RWPE2 (cell line): ENCODE data around the gene RAB36.
A peak's percentile ranks its signal among the peaks of the same experiment; 100 is the strongest.

Source experiments
- ATAC-seq: fragments of 200-7000 bp; cut with Tn5 transposase; 3 replicates; pipeline ENCODE4 v1.9.1; 2021; ENCODE audit warnings: low read depth
- DNase-seq: peaks from one replicate; pipeline ENCODE4 v3.0.0-alpha.2; 2020; ENCODE audit warnings: low spot score
- H3K27ac ChIP-seq: fragments of 450-650 bp; 2 replicates; pipeline ENCODE4 v1.5.1; 2017; ENCODE audit warnings: mild to moderate bottlenecking; ENCODE audit not compliant: poor library complexity, severe bottlenecking
- H3K27me3 ChIP-seq: fragments of 250-450 bp; sonication (Bioruptor Pico); 2 replicates; pipeline ENCODE4 v1.5.1; 2021; ENCODE audit warnings: mild to moderate bottlenecking, moderate library complexity; ENCODE audit not compliant: insufficient read depth, poor library complexity, severe bottlenecking
- H3K36me3 ChIP-seq: fragments of 250-450 bp; sonication (Bioruptor Pico); 2 replicates; pipeline ENCODE4 v1.5.1; 2020; ENCODE audit warnings: low read depth, mild to moderate bottlenecking, moderate library complexity
- H3K4me1 ChIP-seq: fragments of 250-450 bp; sonication (Bioruptor Pico); 2 replicates; pipeline ENCODE4 v1.5.1; 2021; ENCODE audit warnings: mild to moderate bottlenecking, moderate library complexity; ENCODE audit not compliant: insufficient read depth, poor library complexity, severe bottlenecking
- H3K4me3 ChIP-seq: fragments of 250-450 bp; sonication (Bioruptor Pico); 2 replicates; pipeline ENCODE4 v1.5.1; 2021; ENCODE audit warnings: mild to moderate bottlenecking, moderate library complexity; ENCODE audit not compliant: severe bottlenecking
- H3K9me3 ChIP-seq: fragments of 250-450 bp; sonication (Bioruptor Pico); 2 replicates; pipeline ENCODE4 v1.5.1; 2021; ENCODE audit warnings: mild to moderate bottlenecking, moderate library complexity; ENCODE audit not compliant: severe bottlenecking
- TF ChIP-seq, protein P1 (sequence below): fragments of 450-650 bp; IDR thresholded peaks from one replicate; pipeline ENCODE4 v1.5.1; 2017; ENCODE audit warnings: mild to moderate bottlenecking, moderate library complexity; ENCODE audit not compliant: poor library complexity, severe bottlenecking

Gene RAB36

DNA sequence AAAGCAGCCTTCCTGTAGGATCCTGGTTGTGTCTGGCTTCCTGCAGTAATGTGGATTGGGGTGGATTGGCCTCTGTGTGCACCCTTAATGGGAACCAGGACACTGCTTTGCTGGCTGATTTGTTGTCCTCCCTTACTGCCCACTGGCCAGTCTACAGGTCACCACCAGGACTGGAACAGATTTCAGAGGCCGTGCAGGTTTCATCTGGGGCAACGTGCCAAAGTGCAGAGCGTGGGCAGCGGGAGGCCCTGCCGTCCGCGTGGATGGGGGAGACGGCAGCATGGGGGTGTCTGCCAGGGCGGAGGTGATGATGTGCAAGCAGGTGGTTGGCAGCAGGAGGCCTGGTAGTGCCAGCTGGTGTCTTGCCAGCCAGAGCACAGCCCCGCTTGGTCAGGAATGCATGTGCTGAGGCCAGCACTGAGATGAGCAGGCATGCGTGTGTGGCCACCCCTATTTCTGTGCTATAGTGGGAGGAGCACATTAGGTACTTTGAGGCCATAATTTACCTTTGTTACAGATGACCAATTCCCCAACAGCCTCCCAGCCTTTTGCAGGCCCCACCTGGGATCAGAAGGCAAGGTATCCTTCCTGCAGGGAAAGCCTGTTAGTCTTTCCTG, 59.4 kb downstream of the RAB36 start:
- H3K27ac ChIP-seq: peak overlapping the region; percentile 39
- no peaks in the 10 kb centered on the region for H3K27me3 ChIP-seq
- peaks cover 29% of the 10 kb centered on the region for H3K36me3 ChIP-seq
- TF ChIP-seq, protein P1, sequence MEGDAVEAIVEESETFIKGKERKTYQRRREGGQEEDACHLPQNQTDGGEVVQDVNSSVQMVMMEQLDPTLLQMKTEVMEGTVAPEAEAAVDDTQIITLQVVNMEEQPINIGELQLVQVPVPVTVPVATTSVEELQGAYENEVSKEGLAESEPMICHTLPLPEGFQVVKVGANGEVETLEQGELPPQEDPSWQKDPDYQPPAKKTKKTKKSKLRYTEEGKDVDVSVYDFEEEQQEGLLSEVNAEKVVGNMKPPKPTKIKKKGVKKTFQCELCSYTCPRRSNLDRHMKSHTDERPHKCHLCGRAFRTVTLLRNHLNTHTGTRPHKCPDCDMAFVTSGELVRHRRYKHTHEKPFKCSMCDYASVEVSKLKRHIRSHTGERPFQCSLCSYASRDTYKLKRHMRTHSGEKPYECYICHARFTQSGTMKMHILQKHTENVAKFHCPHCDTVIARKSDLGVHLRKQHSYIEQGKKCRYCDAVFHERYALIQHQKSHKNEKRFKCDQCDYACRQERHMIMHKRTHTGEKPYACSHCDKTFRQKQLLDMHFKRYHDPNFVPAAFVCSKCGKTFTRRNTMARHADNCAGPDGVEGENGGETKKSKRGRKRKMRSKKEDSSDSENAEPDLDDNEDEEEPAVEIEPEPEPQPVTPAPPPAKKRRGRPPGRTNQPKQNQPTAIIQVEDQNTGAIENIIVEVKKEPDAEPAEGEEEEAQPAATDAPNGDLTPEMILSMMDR: no peak
- ATAC-seq (peak; percentile 28; the same call in 2 of the 3 replicates), DNase-seq (no peak)
- peaks cover 20% of the 10 kb centered on the region for H3K4me1 ChIP-seq
- H3K9me3 ChIP-seq: peaks cover 6% of the 10 kb centered on the region
- no peak overlapping the region for H3K4me3 ChIP-seq

DNA sequence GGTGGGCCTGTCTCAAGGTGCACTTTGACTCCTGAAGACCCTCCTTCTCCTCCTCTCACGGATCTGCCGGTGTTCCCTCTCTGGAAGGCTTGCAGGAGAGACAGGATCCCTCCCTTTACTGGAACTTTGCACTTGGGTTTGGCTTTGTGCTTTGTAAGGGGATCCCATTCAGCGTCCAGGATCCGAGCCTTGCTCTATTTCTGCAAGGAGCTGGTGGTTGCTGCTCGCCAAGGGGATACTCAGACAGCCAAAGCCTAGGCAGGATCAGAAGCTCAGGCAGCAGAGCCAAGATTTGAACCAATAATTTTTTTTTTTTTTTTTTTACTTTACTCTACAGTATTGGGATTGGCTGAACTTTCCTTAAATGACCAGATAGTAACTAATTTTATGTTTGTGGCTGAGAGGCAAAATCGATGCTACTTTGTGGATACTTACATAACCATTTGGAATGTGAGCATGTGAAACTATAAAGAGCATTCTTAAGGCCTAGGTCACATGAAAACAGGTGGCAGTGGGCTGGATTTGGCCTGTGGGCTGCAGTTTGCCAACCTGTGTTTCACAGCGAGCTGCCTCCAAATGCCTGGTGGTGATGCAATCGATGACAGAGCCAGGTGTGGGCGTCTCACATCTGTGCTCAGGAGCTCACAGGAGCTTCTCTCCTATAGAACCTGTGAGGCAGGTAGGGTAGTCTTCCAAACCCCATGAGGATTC, 60.2 kb downstream of the RAB36 start:
- H3K36me3 ChIP-seq: peaks cover 28% of the 10 kb centered on the region

DNA sequence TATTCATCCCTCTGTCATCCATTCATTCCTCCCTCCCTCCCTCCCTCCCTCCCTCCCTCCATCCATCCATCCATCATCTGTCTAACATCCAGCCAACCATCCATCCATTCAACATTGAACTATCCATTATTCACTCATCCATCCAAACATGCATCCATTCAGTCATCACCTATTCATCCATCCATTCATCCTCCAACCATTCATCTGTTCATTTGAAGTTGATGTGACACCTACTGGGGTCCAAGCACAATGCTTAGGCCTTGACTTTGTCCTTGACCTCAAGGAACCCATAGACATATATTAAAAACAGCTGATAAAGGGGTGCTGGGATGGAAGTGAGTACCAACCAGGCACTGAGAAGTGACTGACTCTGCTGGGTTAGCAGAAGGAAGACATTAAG, 61.6 kb downstream of the RAB36 start:
- no peak overlapping the region for H3K4me3 ChIP-seq
- peaks cover 28% of the 10 kb centered on the region for H3K36me3 ChIP-seq
- DNase-seq: no peak
- ATAC-seq: no peak
- H3K27me3 ChIP-seq: no peaks in the 10 kb centered on the region
- TF ChIP-seq, protein P1: no peak
- no peak overlapping the region for H3K27ac ChIP-seq
- H3K4me1 ChIP-seq: peaks cover 20% of the 10 kb centered on the region
- peaks cover 5% of the 10 kb centered on the region for H3K9me3 ChIP-seq

More for the DNA sequence above, 60.2 kb downstream of the RAB36 start:
- DNase-seq: no peak
- H3K9me3 ChIP-seq: peaks cover 6% of the 10 kb centered on the region
- no peaks in the 10 kb centered on the region for H3K27me3 ChIP-seq
- peak; percentile 89 for ATAC-seq
- TF ChIP-seq, protein P1: no peak
- H3K27ac ChIP-seq: peak overlapping the region; percentile 39
- no peak overlapping the region for H3K4me3 ChIP-seq
- H3K4me1 ChIP-seq: peaks cover 20% of the 10 kb centered on the region

DNA sequence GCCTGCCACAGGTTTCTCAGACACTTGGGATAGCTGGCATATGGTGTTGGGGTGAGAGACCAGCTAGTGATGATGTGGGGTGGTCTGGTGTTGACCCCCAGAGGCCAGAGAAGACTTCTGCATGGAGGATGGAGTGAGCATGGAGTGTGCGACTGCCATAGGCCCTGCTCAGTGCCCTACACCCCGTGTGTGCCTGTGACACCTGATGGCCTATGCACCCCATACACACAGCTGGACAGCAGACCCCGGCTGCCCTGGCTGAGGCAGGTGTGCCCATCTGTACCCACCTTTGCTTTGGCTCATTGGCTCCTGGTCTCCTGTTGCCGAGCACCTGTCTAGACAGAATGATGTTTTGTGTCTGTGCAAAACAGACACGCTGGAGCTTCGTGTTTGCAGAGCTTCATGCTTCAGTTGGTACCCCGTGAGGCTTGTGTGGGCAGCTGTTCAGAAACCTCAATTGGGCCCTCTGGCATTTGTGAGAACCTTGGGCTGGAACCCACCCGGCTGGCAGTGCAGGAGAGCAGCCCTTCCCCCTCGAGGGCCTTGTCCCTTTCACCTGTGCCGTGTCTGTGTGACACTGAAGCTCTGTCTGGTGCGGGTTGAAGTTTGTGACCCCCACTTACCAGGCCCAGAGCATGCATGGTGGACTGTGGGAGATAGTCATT, 62.6 kb downstream of the RAB36 start:
- H3K27ac ChIP-seq: no peak overlapping the region
- DNase-seq (no peak), ATAC-seq (no peak)
- H3K4me1 ChIP-seq: peaks cover 20% of the 10 kb centered on the region
- H3K27me3 ChIP-seq: no peaks in the 10 kb centered on the region
- TF ChIP-seq, protein P1: no peak
- peaks cover 19% of the 10 kb centered on the region for H3K36me3 ChIP-seq
- no peak overlapping the region for H3K4me3 ChIP-seq
- H3K9me3 ChIP-seq: no peaks in the 10 kb centered on the region
